Measurements from ENCODE around the gene LPO.

The LPO gene

DNA sequence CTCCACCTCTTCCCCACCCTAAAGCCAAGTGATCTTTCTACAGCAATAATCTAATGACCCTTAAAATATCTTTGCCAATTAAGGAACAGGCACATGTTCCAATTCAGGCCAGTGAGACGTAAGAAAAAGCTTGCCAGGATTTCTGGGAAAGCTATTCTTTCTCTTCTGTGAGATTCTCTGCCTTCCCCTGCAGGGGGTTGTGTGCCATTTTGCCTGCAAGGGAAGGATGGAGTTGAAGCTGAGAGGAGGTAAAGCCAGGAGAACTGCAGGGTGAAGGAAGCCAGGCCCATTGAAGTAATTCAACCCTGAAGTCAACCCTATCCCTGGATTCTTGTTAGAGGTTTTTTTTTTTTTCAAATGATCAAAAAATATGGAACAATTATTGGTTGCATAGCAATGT lies 9.0 kb upstream of the LPO start:
- DNase-seq (ENCODE audit: low read depth in 2 of 2) = no peak

DNA sequence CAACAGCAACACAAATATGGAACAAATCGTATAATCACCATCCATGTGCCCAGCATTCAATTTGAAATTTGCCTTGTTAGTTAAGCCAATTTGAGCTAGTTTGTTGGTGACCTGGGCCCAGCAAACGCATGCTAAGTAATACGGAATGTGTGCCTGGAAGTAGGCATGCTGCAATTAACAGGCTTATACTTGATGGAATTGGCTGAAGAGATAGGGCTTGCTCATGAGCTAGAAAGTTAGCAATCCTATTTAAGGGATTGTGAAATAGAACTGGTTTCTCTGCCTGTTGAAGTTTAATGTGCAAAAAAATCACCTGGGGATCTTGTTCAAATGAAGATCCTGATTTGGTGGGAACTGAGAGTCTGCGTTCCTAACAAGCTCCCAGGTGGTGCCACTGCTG lies 8.5 kb upstream of the LPO start:
- no peak for DNase-seq (ENCODE audit: low read depth in 2 of 2)

DNA sequence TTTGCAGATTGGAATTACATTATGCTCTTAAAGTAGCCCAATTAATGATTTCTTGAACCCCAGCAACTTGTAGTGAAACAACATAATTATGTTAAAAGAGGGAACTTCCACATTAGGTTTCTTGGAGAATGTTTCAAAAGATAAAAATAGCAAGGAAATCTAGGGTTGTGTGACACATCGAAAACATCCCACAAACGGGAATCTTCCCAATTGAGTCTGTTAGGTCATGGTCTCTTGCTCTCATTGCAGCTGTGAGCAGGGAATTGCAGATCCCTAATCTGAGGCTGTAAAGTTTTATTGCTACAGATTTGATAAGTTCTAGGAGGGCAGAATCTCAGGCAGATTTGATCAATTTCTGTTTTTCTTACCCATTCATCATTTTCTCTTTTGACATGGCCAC lies 6.7 kb upstream of the LPO start:
- no peak for DNase-seq (ENCODE audit: low read depth in 2 of 2)

DNA sequence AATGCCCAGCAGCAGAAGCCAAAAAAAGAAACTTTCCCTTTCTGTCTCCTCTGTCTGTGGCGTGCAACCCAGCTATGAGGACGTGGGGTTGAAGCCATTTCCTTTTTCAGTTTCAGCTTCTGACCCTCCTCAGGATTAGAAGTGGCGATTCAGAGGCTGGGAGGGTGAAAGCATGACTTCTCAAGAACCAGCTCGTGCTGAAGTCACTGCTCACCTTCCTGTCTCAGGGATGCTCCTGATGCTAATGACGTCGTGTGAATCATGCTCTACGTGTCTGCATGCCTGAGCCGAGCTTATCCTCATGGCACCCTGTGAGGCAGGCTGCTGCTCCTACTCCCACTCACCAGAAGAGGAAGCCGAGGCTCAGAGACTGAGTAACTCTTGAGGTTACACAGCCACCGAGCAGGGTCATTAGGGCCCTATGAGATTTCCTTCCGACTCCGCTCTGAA lies 5.7 kb upstream of the LPO start:
- DNase-seq (ENCODE audit: low read depth in 2 of 2) = peak; percentile 19 to 40

DNA sequence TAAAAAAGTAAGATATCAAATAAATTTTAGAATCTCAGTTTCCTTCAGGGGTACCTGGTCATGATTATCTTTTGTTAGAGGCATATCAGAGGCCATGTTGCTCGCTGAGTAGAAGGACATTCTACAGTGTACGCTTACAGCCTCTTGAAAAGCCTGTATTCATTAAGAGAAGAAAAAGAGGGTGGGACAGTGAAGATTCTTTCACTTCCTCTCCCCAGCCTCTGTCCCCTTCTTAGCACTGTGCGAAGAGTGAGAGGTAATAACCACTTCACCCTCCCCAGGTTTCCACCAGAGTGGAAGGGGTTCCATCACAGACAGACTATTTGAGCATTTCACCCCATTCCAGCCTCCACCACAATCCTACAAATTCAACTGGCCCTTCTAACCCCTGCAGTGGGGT lies 4.8 kb upstream of the LPO start:
- DNase-seq (ENCODE audit: low read depth in 2 of 2) = no peak

DNA sequence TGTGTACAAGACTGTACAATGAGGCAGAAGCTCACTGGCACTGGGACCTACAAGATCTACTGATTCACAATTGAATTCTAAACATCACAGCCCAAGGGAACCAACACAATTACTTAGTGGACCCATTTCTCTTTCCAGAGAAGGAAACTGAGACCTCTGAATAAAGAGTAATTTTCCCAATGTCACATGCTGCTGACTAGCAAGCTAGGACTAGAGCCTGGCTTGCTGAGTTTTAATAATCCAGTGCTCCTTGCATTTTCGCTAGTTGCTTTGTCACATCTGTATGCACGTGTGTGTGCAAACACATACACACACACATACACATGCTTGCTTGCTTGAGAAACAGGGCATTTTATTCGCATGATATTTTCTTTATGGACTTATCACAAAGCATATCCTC lies 3.9 kb upstream of the LPO start:
- DNase-seq (ENCODE audit: low read depth in 2 of 2) = no peak

DNA sequence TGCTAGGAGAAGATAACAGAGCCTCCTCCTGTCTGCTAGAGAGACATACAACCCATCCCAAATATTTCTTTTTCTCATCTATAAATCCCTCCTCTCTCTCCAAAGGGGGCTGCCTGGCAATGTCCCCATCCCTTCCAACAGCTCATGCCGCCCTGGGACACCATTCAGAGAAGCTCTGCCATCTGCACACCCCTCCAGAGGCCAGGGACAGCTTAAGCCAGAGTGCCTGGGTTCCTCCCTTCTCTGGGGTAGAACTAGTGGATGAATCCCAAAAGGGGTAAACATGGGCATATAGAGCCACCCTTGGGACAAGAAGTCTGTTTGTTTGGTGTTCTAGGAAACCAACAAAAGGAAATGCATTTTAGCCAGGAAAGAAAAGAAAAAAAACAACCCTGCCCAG lies 2.6 kb upstream of the LPO start:
- no peak for DNase-seq (ENCODE audit: low read depth in 2 of 2)

DNA sequence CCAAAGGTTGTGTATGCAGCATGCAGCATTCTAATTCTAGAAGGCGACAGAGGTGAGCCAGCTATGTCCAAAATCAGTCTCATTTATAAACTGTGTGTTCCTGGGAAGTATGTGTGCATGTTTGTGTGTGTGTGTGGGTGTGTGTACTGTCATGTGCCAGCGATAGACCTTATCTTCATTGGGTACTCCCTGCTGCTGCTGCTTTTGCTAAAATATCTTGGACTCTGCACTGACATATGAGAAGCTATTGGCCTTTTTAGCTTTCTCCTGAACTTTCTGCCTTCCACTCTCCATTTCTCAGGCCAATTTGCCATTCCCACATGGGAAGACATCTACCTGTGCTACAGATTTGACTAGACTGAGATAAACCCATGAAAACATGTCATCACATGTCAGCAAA lies 2.0 kb upstream of the LPO start:
- DNase-seq (ENCODE audit: low read depth in 2 of 2) = no peak

DNA sequence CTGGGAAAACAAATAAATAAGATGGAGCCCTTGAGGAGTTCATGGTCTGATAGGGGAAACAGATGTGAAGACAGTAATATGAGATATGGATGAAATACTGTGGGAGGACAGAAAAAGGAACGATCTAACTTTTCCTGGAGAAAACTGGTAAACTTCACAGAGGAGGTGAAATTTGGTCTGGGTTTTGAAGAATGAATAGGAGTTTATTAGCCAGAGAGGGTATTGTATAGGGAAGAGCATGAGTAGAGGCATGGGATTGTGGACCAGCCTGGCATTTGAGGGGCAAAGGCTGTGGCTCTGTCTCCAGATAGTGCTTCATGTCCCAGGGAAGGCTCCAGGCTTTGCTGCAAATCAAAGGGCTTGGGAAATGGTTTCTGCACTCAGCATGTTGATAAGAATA lies 1.6 kb downstream of the LPO start:
- no peak for DNase-seq (ENCODE audit: low read depth in 2 of 2)

DNA sequence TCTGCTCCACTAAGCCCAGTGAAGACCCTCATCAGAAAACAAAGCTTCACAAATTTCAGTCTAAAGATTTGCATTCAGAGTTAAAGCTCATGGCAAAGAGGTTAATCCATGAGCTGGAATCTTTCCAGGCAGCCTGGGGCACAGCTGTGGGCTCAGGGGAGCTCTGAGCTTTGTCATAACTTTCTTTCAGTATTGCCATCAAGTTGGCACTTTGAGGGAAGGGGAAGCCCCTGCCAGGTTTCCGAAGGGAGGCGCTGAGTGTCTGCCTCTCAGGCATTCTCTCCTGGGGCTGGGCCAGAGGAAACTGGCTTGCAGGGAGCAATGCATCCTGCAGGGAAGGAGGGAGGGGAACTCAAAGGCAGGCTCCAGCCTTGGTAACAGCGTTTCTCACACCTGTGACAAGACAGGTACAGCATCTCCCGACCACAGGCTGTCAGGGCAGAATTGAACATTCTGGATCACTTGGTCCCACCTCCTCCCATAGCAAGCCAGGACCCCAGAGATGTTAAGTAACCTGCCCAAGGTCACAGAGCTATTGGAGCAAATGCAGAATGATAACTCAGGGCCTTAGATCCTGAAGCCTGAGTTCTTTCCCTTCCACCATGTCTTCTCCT lies 3.9 kb downstream of the LPO start:
- DNase-seq (ENCODE audit: low read depth in 2 of 2) = no peak

DNA sequence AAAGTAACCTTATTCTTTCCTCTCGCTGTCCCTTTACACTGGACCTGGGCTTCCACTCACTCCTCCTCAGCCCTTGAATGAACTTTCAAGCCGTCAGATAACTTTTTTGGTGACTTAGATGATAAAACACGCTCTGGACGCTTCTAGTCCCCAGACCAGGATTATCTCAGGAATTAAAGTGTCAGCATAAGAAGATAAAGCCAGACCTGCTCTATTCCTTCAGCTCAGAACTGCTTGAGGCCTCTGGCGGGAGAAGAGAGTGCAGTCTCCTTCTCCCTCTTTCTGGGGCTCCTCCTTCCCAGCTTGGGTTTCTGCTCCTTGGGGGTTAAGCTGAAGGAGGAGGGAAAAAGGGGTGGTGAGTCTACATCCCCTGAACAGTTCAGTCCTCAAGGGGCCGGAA lies 6.6 kb downstream of the LPO start:
- DNase-seq (ENCODE audit: low read depth in 2 of 2) = no peak

DNA sequence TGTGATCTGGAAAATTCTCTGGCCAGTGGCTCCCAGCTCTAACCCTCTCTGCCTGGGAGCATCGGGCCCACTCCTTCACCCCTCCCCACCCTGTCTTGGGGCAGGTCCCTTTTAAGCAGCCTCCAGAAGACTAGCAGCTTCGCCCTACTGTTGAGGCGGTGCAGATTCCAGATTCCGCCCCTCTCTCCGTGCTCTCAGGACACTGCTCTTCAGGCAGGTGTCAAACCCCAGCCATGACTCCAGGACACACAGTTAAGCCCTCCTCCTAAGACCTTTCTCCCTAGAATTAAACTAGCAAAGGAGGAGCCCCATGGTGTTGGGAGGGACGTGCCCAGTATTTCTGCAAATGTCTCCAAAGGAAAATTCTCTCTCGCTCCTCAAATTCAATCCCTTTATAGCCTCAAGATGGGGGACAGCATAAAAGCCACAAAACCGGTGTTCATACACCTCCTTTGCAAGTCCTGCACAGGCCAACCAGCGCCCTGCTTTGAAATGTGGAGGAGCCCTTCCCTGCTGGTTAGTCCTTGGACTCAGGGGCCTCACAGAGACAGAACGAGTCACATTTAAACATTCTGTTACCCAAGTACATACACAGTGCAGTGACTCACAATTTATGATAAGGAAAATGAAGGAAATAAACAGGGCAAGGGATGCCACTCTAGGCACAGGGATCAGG lies 7.2 kb downstream of the LPO start:
- DNase-seq (ENCODE audit: low read depth in 2 of 2) = no peak

DNA sequence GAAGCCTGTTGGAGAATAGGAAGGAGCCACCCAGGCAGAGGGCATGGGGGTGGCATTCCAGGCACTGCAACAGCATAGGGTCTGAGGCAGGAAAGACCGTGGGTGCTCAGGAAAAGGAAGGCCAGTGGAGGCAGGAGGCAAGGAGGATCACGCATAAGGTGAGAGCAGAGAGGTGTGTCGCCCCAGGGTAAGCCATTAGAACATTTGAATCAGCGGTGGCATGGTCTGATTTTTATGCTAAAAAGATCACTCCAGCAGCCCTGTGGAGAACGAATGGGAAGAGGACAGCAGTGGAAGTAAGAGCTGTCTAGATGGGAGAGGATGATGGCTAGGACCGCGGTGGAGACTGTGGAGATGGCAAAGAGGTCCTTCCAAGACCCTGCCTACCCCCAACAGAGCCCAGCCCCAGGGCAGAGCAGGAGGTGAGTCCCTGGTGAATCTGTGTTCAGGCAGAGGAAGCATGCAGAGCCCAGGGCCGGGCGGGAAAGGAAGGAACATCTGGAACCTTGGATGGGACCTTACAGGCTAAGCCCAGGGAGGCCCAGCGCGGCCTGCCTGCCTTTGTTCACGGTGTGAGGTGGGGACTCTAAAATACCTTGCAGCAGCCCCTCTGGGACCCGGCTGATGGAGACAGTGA lies 7.8 kb downstream of the LPO start:
- DNase-seq (ENCODE audit: low read depth in 2 of 2) = no peak

DNA sequence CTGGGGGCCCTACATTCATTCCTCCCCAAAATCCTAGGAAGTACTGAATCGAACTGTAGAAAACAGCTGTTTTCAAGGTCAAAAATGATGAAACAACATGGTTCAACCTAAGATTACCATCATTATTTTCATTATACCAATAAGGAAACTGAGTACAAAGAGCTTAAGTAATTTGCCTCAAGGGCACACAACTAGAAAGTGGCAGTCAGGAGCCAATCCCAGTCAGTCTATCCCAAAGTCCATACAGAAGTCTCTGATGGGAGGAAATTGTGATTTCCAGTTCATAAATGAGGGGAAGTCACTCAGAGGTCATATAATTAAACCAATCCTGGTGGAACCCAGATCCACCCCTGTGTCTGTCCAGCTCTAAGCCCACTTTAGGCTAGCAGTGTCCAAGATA lies 8.4 kb downstream of the LPO start:
- no peak for DNase-seq (ENCODE audit: low read depth in 2 of 2)

DNA sequence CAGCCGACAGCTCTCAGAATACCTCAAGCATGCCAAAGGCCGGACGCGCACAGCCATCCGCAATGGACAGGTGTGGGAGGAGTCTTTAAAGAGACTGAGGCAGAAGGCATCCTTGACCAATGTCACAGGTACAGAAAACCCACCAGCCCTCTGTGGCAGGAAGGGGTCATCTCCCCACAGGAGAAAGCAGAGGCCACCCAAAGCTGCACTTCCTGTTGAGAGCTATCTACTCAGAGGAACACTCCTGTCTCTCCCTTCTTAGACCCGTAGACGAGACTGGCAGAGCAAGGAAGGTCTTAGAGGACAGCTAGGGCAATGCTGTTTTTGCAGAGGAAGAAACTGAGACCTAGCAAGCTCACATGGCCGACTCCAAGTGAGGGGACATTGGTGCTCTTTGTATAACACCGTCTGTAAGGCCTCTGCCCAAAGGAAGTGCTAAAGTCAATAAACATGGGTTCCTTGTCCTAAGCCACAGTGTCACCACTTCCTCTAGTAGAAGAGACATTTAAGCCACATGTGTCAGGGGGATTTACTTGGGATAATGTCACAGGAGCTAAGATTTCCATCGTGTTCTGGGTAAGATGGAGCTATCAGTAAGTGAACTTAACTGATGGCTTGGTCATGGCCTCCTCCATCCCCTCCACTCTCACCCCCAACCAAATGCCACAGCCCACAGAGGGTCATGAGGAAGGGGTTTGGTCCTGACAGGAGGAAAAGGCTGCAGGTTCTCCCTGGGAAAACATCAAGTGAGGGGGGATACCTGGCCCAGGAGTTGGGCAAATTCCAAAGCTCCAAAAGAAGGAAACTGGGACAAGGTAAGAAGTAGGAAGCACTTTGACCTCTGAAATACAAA lies 9.4 kb downstream of the LPO start:
- no peak for DNase-seq (ENCODE audit: low read depth in 2 of 2)

DNA sequence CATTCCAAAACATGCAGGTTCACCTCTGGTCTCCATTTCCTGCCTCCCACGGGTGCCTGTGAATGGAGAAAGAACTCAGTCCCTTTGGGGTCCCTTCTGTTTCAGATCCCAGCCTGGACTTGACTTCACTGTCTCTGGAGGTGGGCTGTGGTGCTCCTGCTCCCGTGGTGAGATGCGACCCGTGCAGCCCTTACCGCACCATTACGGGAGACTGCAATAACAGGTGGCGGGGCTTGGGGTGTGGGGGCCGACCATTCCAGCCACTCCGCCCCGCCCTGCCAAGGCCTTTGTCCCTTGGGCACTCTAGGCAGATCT lies 10.5 kb downstream of the LPO start:
- no peak for DNase-seq (ENCODE audit: low read depth in 2 of 2)

DNA sequence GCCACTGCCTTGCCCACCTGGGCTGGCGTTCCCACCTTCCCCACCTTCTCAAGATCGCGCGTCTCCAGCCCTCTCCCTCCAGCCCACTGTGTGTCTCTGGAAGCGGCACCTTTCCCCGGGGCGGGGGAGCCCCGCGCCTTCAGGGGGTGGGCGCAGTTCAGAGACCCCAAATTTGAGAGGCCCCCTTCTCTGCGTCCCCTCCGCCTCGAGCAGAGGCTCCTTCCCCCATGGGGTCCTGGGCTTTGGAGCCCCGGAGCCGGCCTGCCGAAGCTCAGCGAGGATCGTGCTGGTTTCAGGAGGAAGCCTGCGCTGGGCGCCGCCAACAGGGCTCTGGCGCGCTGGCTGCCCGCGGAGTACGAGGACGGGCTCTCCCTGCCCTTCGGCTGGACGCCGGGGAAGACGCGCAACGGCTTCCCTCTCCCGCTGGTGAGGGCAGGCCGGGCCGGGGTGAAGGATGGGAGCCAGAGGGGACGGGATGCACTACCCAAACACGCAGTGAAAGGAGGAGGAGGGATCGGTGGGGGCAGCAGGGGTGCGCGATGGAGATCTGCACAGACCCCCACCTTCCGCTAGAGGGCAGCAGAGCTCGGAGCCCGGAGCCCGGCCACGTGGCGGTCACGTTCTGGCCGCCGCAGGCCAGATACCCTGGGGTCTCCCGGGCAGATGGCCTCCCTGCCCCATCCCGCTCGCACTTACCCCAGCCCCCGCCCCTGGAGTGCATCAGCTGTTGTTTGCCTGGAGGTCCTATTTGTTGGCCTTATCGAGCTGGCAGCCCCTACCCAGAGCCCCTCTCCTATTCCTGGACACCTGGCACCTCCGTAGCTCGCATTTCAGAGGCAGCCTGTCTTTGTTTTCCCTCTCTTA lies 11.1 kb downstream of the LPO start:
- peak; percentile 56 to 57 for DNase-seq (ENCODE audit: low read depth in 2 of 2)

DNA sequence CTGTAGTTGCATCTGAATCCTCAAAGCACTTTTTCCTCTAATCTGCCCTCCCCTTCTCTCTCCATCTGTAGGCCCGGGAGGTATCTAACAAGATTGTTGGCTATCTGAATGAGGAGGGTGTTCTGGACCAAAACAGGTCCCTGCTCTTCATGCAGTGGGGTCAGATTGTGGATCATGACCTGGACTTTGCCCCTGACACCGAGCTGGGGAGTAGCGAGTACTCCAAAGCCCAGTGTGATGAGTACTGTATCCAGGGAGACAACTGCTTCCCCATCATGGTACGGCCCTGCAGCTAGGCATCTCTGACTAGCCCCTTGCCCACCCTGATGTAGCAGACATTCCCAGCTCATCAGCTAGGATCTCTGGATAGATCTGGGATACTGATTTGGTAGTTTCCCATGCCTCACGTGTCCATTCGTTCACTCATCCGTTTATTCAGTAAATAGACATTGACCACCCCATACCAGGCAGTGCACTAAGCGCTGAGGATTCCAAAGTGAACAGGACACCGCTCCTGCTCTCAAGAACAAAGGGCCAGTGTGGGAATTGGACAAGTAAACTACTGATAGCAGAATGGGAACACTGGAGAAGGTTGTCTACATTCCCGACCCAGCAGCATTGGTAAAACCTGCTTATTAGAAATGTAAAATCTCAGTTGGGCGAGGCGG lies 12.1 kb downstream of the LPO start:
- no peak for DNase-seq (ENCODE audit: low read depth in 2 of 2)

DNA sequence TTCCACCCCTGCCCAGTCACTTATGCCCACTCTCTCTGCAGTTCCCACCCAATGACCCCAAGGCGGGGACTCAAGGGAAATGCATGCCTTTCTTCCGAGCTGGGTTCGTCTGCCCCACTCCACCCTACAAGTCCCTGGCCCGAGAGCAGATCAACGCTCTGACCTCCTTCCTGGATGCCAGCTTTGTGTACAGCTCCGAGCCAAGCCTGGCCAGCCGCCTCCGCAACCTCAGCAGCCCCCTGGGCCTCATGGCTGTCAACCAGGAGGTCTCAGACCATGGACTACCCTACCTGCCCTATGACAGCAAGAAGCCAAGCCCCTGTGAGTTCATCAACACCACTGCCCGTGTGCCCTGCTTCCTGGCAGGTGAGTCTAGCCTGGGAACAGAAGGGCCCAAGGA lies 13.8 kb downstream of the LPO start:
- no peak for DNase-seq (ENCODE audit: low read depth in 2 of 2)

DNA sequence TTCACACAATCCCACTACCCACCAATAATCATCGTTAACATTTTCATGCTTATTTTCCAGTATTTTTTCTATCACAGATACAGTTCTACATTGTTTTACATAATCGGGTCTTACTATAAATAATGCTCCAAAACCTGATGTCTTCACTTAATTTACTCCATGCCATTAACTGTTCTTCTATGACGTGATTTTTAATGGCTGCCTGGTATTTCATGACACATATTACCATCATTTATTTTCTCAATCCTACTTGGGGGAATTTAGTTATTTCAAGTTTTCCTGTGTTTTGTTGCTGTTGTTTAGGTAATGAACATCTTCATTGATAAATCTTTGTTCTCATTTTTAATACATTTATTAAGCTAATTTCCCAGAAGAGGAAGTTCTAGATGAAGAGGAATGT lies 14.7 kb downstream of the LPO start:
- no peak for DNase-seq (ENCODE audit: low read depth in 2 of 2)

DNA sequence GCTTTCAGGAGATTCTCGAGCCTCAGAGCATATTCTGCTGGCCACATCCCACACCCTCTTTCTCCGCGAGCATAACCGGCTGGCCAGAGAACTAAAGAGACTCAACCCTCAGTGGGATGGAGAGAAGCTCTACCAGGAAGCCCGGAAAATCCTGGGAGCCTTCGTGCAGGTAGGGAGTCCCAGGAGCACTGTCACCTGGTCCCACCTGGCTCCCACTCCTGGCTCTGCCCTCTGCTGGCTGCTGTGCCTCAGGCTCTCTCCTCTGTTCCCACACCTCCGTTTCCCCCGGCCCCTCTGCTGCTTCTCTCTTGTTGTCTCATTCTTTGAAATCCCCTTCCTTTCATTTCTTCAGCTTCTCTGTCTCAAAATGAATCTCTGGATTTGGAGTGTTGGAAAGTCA lies 16.4 kb downstream of the LPO start:
- no peak for DNase-seq (ENCODE audit: low read depth in 2 of 2)

Measured in stimulated activated CD8-positive, alpha-beta memory T cell treated with anti-CD3 and anti-CD28 coated beads, Interleukin-15, amount 100 ng/mL, for 48 hours (primary cell).